Measurements from ENCODE around the gene GRAMD1B.

GRAMD1B gene

GRCh38 chr11:123409456-123410217 lies 20.4 kb upstream of the GRAMD1B start:
- H3K27ac ChIP-seq (ENCODE audit: low read depth, low read length), result no peak overlapping the region
- H3K36me3 ChIP-seq (ENCODE audit: control insufficient read depth in 5 of 5, insufficient read depth in 5 of 5, low read length in 5 of 5), result no peaks in the 10 kb centered on the region
- no peak overlapping the region for H3K9ac ChIP-seq (ENCODE audit: low read length in 5 of 5)
- peaks cover 0 to 15% (median 8%) of the 10 kb centered on the region in 5 donors for H3K4me1 ChIP-seq (ENCODE audit: control insufficient read depth in 5 of 5, insufficient read depth in 5 of 5, low read length in 5 of 5)
- no peak overlapping the region for H3K4me3 ChIP-seq (ENCODE audit: low read depth in 1 of 5, low read length in 5 of 5)
- peaks cover 0 to 14% (median 3%) of the 10 kb centered on the region in 5 donors for H3K27me3 ChIP-seq (ENCODE audit: control insufficient read depth in 5 of 5, insufficient read depth in 4 of 5, low read length in 5 of 5)
- no peaks in the 10 kb centered on the region for H3K9me3 ChIP-seq (ENCODE audit: control insufficient read depth in 5 of 5, low read length in 5 of 5)

GRCh38 chr11:123410218-123410549 lies 19.9 kb upstream of the GRAMD1B start:
- Histone ChIP-seq H3K27me3 (ENCODE audit: control insufficient read depth in 5 of 5, insufficient read depth in 4 of 5, low read length in 5 of 5) (peaks cover 0 to 13% (median 3%) of the 10 kb centered on the region in 5 donors), H3K9me3 (ENCODE audit: control insufficient read depth in 5 of 5, low read length in 5 of 5) (no peaks in the 10 kb centered on the region), H3K4me1 (ENCODE audit: control insufficient read depth in 5 of 5, insufficient read depth in 5 of 5, low read length in 5 of 5) (peaks cover 0 to 15% (median 8%) of the 10 kb centered on the region in 5 donors), H3K4me3 (ENCODE audit: low read depth in 1 of 5, low read length in 5 of 5) (no peak overlapping the region), H3K27ac (ENCODE audit: low read depth, low read length) (no peak overlapping the region), H3K9ac (ENCODE audit: low read length in 5 of 5) (no peak overlapping the region), H3K36me3 (ENCODE audit: control insufficient read depth in 5 of 5, insufficient read depth in 5 of 5, low read length in 5 of 5) (no peaks in the 10 kb centered on the region)

- H3K4me1 ChIP-seq (ENCODE audit: control insufficient read depth in 5 of 5, insufficient read depth in 5 of 5, low read length in 5 of 5), result no peaks in the 10 kb centered on the region
- no peaks in the 10 kb centered on the region for H3K9me3 ChIP-seq (ENCODE audit: control insufficient read depth in 5 of 5, low read length in 5 of 5)
- no peak overlapping the region for H3K4me3 ChIP-seq (ENCODE audit: low read depth in 1 of 5, low read length in 5 of 5)
- H3K27ac ChIP-seq (ENCODE audit: low read depth, low read length), result no peak overlapping the region
- no peak overlapping the region for H3K9ac ChIP-seq (ENCODE audit: low read length in 5 of 5)
- H3K36me3 ChIP-seq (ENCODE audit: control insufficient read depth in 5 of 5, insufficient read depth in 5 of 5, low read length in 5 of 5), result no peaks in the 10 kb centered on the region
- H3K27me3 ChIP-seq (ENCODE audit: control insufficient read depth in 5 of 5, insufficient read depth in 4 of 5, low read length in 5 of 5), result peaks cover 0 to 7% (median 2%) of the 10 kb centered on the region in 5 donors
Observed at GRCh38 chr11:123413636-123414035, 16.4 kb upstream of the GRAMD1B start.

- no peaks in the 10 kb centered on the region for H3K9me3 ChIP-seq (ENCODE audit: control insufficient read depth in 5 of 5, low read length in 5 of 5)
- no peaks in the 10 kb centered on the region for H3K36me3 ChIP-seq (ENCODE audit: control insufficient read depth in 5 of 5, insufficient read depth in 5 of 5, low read length in 5 of 5)
- H3K27ac ChIP-seq (ENCODE audit: low read depth, low read length), result no peak overlapping the region
- H3K9ac ChIP-seq (ENCODE audit: low read length in 5 of 5), result no peak overlapping the region
- peaks cover 0 to 7% (median 0%) of the 10 kb centered on the region in 5 donors for H3K27me3 ChIP-seq (ENCODE audit: control insufficient read depth in 5 of 5, insufficient read depth in 4 of 5, low read length in 5 of 5)
- H3K4me3 ChIP-seq (ENCODE audit: low read depth in 1 of 5, low read length in 5 of 5), result no peak overlapping the region
- H3K4me1 ChIP-seq (ENCODE audit: control insufficient read depth in 5 of 5, insufficient read depth in 5 of 5, low read length in 5 of 5), result no peaks in the 10 kb centered on the region
Observed at GRCh38 chr11:123416566-123416965, 13.5 kb upstream of the GRAMD1B start.

GRCh38 chr11:123418351-123419114 lies 11.5 kb upstream of the GRAMD1B start:
- no peaks in the 10 kb centered on the region for H3K9me3 ChIP-seq (ENCODE audit: control insufficient read depth in 5 of 5, low read length in 5 of 5)
- no peaks in the 10 kb centered on the region for H3K4me1 ChIP-seq (ENCODE audit: control insufficient read depth in 5 of 5, insufficient read depth in 5 of 5, low read length in 5 of 5)

GRCh38 chr11:123419731-123420452 lies 10.2 kb upstream of the GRAMD1B start:
- Histone ChIP-seq H3K36me3 (ENCODE audit: control insufficient read depth in 5 of 5, insufficient read depth in 5 of 5, low read length in 5 of 5) (no peaks in the 10 kb centered on the region), H3K27me3 (ENCODE audit: control insufficient read depth in 5 of 5, insufficient read depth in 4 of 5, low read length in 5 of 5) (peaks cover 0 to 9% (median 0%) of the 10 kb centered on the region in 5 donors), H3K4me1 (ENCODE audit: control insufficient read depth in 5 of 5, insufficient read depth in 5 of 5, low read length in 5 of 5) (no peaks in the 10 kb centered on the region), H3K9me3 (ENCODE audit: control insufficient read depth in 5 of 5, low read length in 5 of 5) (no peaks in the 10 kb centered on the region), H3K4me3 (ENCODE audit: low read depth in 1 of 5, low read length in 5 of 5) (no peak overlapping the region), H3K9ac (ENCODE audit: low read length in 5 of 5) (no peak overlapping the region), H3K27ac (ENCODE audit: low read depth, low read length) (no peak overlapping the region)

More at GRCh38 chr11:123418351-123419114, 11.5 kb upstream of the GRAMD1B start:
- H3K27me3 ChIP-seq (ENCODE audit: control insufficient read depth in 5 of 5, insufficient read depth in 4 of 5, low read length in 5 of 5), result peaks cover 0 to 6% (median 2%) of the 10 kb centered on the region in 5 donors
- H3K9ac ChIP-seq (ENCODE audit: low read length in 5 of 5), result no peak overlapping the region
- H3K27ac ChIP-seq (ENCODE audit: low read depth, low read length), result no peak overlapping the region
- no peak overlapping the region for H3K4me3 ChIP-seq (ENCODE audit: low read depth in 1 of 5, low read length in 5 of 5)
- no peaks in the 10 kb centered on the region for H3K36me3 ChIP-seq (ENCODE audit: control insufficient read depth in 5 of 5, insufficient read depth in 5 of 5, low read length in 5 of 5)

GRCh38 chr11:123421589-123421988 lies 8.5 kb upstream of the GRAMD1B start:
- Histone ChIP-seq H3K4me1 (ENCODE audit: control insufficient read depth in 5 of 5, insufficient read depth in 5 of 5, low read length in 5 of 5) (no peaks in the 10 kb centered on the region), H3K9ac (ENCODE audit: low read length in 5 of 5) (no peak overlapping the region), H3K27ac (ENCODE audit: low read depth, low read length) (no peak overlapping the region), H3K9me3 (ENCODE audit: control insufficient read depth in 5 of 5, low read length in 5 of 5) (no peaks in the 10 kb centered on the region), H3K27me3 (ENCODE audit: control insufficient read depth in 5 of 5, insufficient read depth in 4 of 5, low read length in 5 of 5) (peaks cover 0 to 19% (median 4%) of the 10 kb centered on the region in 5 donors), H3K36me3 (ENCODE audit: control insufficient read depth in 5 of 5, insufficient read depth in 5 of 5, low read length in 5 of 5) (no peaks in the 10 kb centered on the region), H3K4me3 (ENCODE audit: low read depth in 1 of 5, low read length in 5 of 5) (no peak overlapping the region)

- H3K27me3 ChIP-seq (ENCODE audit: control insufficient read depth in 5 of 5, insufficient read depth in 4 of 5, low read length in 5 of 5), result peaks cover 3 to 22% (median 4%) of the 10 kb centered on the region in 5 donors
- no peak overlapping the region for H3K27ac ChIP-seq (ENCODE audit: low read depth, low read length)
- H3K4me1 ChIP-seq (ENCODE audit: control insufficient read depth in 5 of 5, insufficient read depth in 5 of 5, low read length in 5 of 5), result peaks cover 0 to 10% (median 3%) of the 10 kb centered on the region in 5 donors
- no peaks in the 10 kb centered on the region for H3K9me3 ChIP-seq (ENCODE audit: control insufficient read depth in 5 of 5, low read length in 5 of 5)
- no peak overlapping the region for H3K9ac ChIP-seq (ENCODE audit: low read length in 5 of 5)
- H3K4me3 ChIP-seq (ENCODE audit: low read depth in 1 of 5, low read length in 5 of 5), result no peak overlapping the region
- no peaks in the 10 kb centered on the region for H3K36me3 ChIP-seq (ENCODE audit: control insufficient read depth in 5 of 5, insufficient read depth in 5 of 5, low read length in 5 of 5)
Observed at GRCh38 chr11:123425367-123425766, 4.7 kb upstream of the GRAMD1B start.

- Histone ChIP-seq H3K36me3 (ENCODE audit: control insufficient read depth in 5 of 5, insufficient read depth in 5 of 5, low read length in 5 of 5) (no peaks in the 10 kb centered on the region), H3K4me1 (ENCODE audit: control insufficient read depth in 5 of 5, insufficient read depth in 5 of 5, low read length in 5 of 5) (peaks cover 0 to 21% (median 13%) of the 10 kb centered on the region in 5 donors), H3K27me3 (ENCODE audit: control insufficient read depth in 5 of 5, insufficient read depth in 4 of 5, low read length in 5 of 5) (peaks cover 4 to 34% (median 11%) of the 10 kb centered on the region in 5 donors), H3K9ac (ENCODE audit: low read length in 5 of 5) (no peak overlapping the region), H3K27ac (ENCODE audit: low read depth, low read length) (no peak overlapping the region), H3K4me3 (ENCODE audit: low read depth in 1 of 5, low read length in 5 of 5) (no peak overlapping the region), H3K9me3 (ENCODE audit: control insufficient read depth in 5 of 5, low read length in 5 of 5) (no peaks in the 10 kb centered on the region)
Observed at GRCh38 chr11:123426789-123427188, 3.3 kb upstream of the GRAMD1B start.

Measured in subcutaneous abdominal adipose tissue (tissue), 5 donors.